Stimulated activated CD8-positive, alpha-beta memory T cell treated with anti-CD3 and anti-CD28 coated beads, Interleukin-4, amount 100 ng/mL, for 1 hour (primary cell): ENCODE results near the gene ZBTB4.
"Not testable (repeated sequence)": the region's sequence is repeated elsewhere in the genome, so short reads cannot be mapped to it uniquely, and the experiment has no call there.

Experiments used
- DNase-seq, 2 donors: peaks; one replicate each; pipeline ENCODE4 v3.0.0-alpha.2; 2020; ENCODE audit warnings: low read depth in 2 of 2, low spot score in 1 of 2

ZBTB4 gene

GRCh38 chr17:7474767-7475166, 4.7 kb downstream of the ZBTB4 start:
- not testable (repeated sequence) for DNase-seq

- DNase-seq, result no peak
Measured at GRCh38 chr17:7471729-7472128, 7.7 kb downstream of the ZBTB4 start.

- not testable (repeated sequence) for DNase-seq
Measured at GRCh38 chr17:7470457-7470973, 8.9 kb downstream of the ZBTB4 start.

GRCh38 chr17:7469843-7470242, 9.6 kb downstream of the ZBTB4 start:
- DNase-seq, result not testable (repeated sequence)

GRCh38 chr17:7468804-7469389, 10.5 kb downstream of the ZBTB4 start:
- DNase-seq, result no peak

GRCh38 chr17:7468290-7468689, 11.1 kb downstream of the ZBTB4 start:
- no peak for DNase-seq

- no peak for DNase-seq
Measured at GRCh38 chr17:7467498-7467897, 11.9 kb downstream of the ZBTB4 start.

GRCh38 chr17:7466639-7467341, 12.6 kb downstream of the ZBTB4 start:
- no peak for DNase-seq

- no peak for DNase-seq
Measured at GRCh38 chr17:7466318-7466638, 13.2 kb downstream of the ZBTB4 start.

- DNase-seq, result no peak
Measured at GRCh38 chr17:7465597-7466275, 13.7 kb downstream of the ZBTB4 start.

GRCh38 chr17:7464081-7464480, 15.3 kb downstream of the ZBTB4 start:
- no peak for DNase-seq

- DNase-seq, result no peak
Measured at GRCh38 chr17:7463372-7463846, 16.0 kb downstream of the ZBTB4 start.

- no peak for DNase-seq
Measured at GRCh38 chr17:7462474-7463371, 16.7 kb downstream of the ZBTB4 start.

GRCh38 chr17:7460850-7461660, 18.4 kb downstream of the ZBTB4 start:
- DNase-seq, result no peak

- DNase-seq, result no peak
Measured at GRCh38 chr17:7459961-7460545, 19.4 kb downstream of the ZBTB4 start.

- no peak for DNase-seq
Measured at GRCh38 chr17:7448461-7448860, 31.0 kb downstream of the ZBTB4 start.

- no peak for DNase-seq
Measured at GRCh38 chr17:7445619-7445968, 33.8 kb downstream of the ZBTB4 start.

- DNase-seq, result no peak
Measured at GRCh38 chr17:7444682-7445618, 34.5 kb downstream of the ZBTB4 start, which contains the start of gene CHRNB1. TSS of gene CHRNB1 (plus strand) at chr17:7445061. CDS start at chr17:7445128, 67 bp downstream.
